ENCODE data around the gene SCIN.

- TF ChIP-seq CTCF (conservative IDR thresholded peaks at IDR 0.05; ENCODE audit: low read length) (no peak), EZH2phosphoT487 (IDR thresholded peaks at IDR 0.05; ENCODE audit: borderline replicate concordance, low read depth, low read length) (no peak)
These were observed 4.6 kb upstream of the SCIN start for GRCh38 chr7:12565873-12566272.
